Astrocyte of the spinal cord (primary cell): ENCODE data around the gene GLT8D2.

ENCODE experiments used
- DNase-seq: peaks from one replicate; pipeline ENCODE4 v3.0.0; 2011; ENCODE audit warnings: low read depth, low spot score
- H3K4me3 ChIP-seq: 2 replicates; pipeline ENCODE4 v1.5.1; 2011; ENCODE audit warnings: low read depth, mild to moderate bottlenecking, low read length, moderate library complexity
- in situ Hi-C: cut with HindIII; loops from 2 replicates; pipeline ENCODE4 v1.10.0; 2017; ENCODE audit warnings: low sequenced_read_pairs
- TF ChIP-seq, protein P1 (sequence below): IDR thresholded peaks from 2 replicates; pipeline ENCODE4 v1.5.1; 2012; ENCODE audit warnings: low read depth, mild to moderate bottlenecking, low read length, inconsistent platforms

Gene GLT8D2

GRCh38 chr12:103964805-103965204, 85.2 kb downstream of the GLT8D2 start:
- no peak for DNase-seq
- TF ChIP-seq, protein P1, sequence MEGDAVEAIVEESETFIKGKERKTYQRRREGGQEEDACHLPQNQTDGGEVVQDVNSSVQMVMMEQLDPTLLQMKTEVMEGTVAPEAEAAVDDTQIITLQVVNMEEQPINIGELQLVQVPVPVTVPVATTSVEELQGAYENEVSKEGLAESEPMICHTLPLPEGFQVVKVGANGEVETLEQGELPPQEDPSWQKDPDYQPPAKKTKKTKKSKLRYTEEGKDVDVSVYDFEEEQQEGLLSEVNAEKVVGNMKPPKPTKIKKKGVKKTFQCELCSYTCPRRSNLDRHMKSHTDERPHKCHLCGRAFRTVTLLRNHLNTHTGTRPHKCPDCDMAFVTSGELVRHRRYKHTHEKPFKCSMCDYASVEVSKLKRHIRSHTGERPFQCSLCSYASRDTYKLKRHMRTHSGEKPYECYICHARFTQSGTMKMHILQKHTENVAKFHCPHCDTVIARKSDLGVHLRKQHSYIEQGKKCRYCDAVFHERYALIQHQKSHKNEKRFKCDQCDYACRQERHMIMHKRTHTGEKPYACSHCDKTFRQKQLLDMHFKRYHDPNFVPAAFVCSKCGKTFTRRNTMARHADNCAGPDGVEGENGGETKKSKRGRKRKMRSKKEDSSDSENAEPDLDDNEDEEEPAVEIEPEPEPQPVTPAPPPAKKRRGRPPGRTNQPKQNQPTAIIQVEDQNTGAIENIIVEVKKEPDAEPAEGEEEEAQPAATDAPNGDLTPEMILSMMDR, result no peak
- in situ Hi-C loops, result no loop called here
- H3K4me3 ChIP-seq, result peak overlapping the region; percentile 71

DNA sequence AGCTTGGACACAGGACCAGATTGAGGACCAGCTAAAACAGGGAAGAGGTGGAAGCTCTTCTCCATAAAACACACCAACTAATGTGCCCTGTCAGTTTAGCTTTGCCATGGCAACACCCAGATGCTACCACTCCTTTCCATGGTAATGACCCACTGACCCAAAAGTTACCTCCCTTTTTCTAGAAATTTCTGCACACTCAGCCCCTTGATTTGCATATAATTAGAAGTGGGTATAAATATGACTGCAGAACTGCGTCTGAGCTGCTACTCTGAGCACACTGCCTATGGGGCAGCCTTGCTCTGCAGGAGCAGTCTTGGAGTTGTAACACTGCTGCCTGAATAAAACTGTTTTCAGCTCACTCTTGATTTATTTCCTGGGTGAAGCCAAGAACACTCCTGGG, 87.5 kb downstream of the GLT8D2 start:
- in situ Hi-C loops, result no loop called here
- H3K4me3 ChIP-seq, result no peak overlapping the region
- DNase-seq, result no peak
- TF ChIP-seq, protein P1, result no peak

- TF ChIP-seq, protein P1, result no peak
- no peak for DNase-seq
- H3K4me3 ChIP-seq, result no peak overlapping the region
- in situ Hi-C loops, result no loop called here
These were observed 89.3 kb downstream of the GLT8D2 start for GRCh38 chr12:103960616-103961227.

DNA sequence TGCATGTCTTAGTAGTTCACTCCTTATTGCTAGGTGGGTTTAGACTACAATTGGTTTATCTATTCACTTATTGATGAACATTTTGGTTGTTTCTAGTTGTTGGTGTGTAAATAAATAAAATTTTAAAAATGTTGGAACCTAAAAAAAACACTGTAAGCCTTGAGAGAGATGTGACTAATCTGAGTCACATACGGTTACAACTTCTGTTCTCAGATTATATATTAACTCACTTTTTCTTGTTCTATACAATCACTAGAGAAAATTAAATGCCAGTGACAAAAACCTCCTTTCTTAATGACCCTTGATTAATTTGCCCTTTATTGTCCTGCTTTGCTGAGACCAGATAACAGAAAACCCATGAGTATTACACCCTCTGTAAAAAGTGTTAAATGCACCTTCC, 91.4 kb downstream of the GLT8D2 start:
- in situ Hi-C loops, result no loop called here
- TF ChIP-seq, protein P1, result no peak

GRCh38 chr12:103957865-103958388, 92.1 kb downstream of the GLT8D2 start:
- TF ChIP-seq, protein P1, result no peak
- in situ Hi-C loops, result no loop called here
- no peak for DNase-seq
- no peak overlapping the region for H3K4me3 ChIP-seq

More for the DNA sequence above, 91.4 kb downstream of the GLT8D2 start:
- DNase-seq, result no peak
- H3K4me3 ChIP-seq, result no peak overlapping the region

DNA sequence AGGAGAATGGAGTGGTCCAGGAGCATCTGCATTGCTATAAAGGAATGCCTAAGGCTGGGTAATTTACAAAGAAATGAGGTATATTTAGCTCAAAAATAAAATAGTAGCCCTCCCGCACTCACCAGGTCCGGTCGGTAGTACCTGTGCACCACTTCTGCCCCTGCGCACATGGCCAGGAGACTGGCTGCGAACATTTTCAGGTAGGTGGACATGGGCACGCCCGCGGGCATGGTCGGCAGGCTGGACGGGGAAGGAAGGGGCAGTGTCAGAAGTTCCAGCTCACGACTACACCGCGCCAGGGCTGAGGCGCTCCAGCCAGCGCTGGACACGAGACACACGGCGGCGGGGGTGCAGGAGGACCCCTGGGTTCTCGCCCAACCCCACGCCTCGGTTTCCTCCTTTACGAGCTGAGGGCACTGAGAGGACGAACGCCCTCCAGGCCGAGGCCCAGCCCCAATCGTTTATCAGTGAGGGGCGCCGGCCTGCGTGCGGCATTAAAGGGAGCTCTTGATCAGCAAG, 93.4 kb downstream of the GLT8D2 start:
- in situ Hi-C loops, result no loop called here
- H3K4me3 ChIP-seq, result peak overlapping the region; percentile 83
- DNase-seq, result no peak
- TF ChIP-seq, protein P1, result no peak
